GM23338 (cell line): ENCODE measurements around the gene FMO1.

Experiments
- EZH2 ChIP-seq: fragments of 200-600 bp; sonication (generic); IDR thresholded peaks from one replicate; pipeline ENCODE4 v1.8.0; 2017; ENCODE audit warnings: antibody characterized with exemption, mild to moderate bottlenecking, low read depth; ENCODE audit not compliant: unreplicated experiment
- JUNB ChIP-seq: IDR thresholded peaks from one replicate; pipeline ENCODE4 v1.6.1; 2016; ENCODE audit warnings: antibody characterized with exemption; ENCODE audit not compliant: unreplicated experiment
- POLR2AphosphoS5 ChIP-seq: IDR thresholded peaks from 2 replicates; pipeline ENCODE4 v1.6.1; 2016; ENCODE audit warnings: antibody characterized with exemption, low read depth
- TF ChIP-seq, protein P1 (sequence below), 2 experiments: fragments of 200-600 bp in 1 of 2; sonication (generic) in 1 of 2; conservative IDR thresholded peaks; 2 replicates each; pipeline versions ENCODE4 v1.5.1 to v1.6.1; 2016 to 2017; ENCODE audit warnings: antibody characterized with exemption in 2 of 2, low read depth in 2 of 2, mild to moderate bottlenecking in 2 of 2, moderate library complexity in 1 of 2
- TF ChIP-seq, protein P2 (sequence below): IDR thresholded peaks from one replicate; pipeline ENCODE4 v1.6.1; 2018; ENCODE audit warnings: antibody characterized with exemption; ENCODE audit not compliant: unreplicated experiment
- TF ChIP-seq, protein P3 (sequence below): IDR thresholded peaks from 2 replicates; pipeline ENCODE4 v1.6.1; 2016; ENCODE audit warnings: antibody characterized with exemption

DNA sequence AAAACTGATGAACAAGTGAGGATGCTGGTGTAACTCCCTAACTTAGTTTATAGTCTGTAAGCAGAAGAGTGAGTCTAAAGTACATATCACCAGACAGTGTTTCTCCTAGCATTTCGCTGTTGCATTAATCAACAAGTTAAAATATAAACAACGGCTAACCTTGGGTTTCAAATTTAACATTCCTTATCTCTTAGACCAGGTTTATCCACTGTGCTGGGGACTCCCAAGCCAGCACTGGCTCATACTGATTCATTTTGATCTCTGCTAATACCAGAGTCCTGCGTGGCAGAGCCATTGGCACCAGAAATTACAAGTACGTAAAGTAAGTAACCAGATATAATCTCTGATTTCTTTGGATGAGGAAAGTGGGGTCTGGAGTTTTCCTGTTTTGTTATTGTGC, at the start of gene FMO1:
- TF ChIP-seq, protein P1, sequence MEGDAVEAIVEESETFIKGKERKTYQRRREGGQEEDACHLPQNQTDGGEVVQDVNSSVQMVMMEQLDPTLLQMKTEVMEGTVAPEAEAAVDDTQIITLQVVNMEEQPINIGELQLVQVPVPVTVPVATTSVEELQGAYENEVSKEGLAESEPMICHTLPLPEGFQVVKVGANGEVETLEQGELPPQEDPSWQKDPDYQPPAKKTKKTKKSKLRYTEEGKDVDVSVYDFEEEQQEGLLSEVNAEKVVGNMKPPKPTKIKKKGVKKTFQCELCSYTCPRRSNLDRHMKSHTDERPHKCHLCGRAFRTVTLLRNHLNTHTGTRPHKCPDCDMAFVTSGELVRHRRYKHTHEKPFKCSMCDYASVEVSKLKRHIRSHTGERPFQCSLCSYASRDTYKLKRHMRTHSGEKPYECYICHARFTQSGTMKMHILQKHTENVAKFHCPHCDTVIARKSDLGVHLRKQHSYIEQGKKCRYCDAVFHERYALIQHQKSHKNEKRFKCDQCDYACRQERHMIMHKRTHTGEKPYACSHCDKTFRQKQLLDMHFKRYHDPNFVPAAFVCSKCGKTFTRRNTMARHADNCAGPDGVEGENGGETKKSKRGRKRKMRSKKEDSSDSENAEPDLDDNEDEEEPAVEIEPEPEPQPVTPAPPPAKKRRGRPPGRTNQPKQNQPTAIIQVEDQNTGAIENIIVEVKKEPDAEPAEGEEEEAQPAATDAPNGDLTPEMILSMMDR (conservative IDR thresholded peaks at IDR 0.05; ENCODE audit: low read depth in 2 of 2), result no peak
- TF ChIP-seq, protein P2, sequence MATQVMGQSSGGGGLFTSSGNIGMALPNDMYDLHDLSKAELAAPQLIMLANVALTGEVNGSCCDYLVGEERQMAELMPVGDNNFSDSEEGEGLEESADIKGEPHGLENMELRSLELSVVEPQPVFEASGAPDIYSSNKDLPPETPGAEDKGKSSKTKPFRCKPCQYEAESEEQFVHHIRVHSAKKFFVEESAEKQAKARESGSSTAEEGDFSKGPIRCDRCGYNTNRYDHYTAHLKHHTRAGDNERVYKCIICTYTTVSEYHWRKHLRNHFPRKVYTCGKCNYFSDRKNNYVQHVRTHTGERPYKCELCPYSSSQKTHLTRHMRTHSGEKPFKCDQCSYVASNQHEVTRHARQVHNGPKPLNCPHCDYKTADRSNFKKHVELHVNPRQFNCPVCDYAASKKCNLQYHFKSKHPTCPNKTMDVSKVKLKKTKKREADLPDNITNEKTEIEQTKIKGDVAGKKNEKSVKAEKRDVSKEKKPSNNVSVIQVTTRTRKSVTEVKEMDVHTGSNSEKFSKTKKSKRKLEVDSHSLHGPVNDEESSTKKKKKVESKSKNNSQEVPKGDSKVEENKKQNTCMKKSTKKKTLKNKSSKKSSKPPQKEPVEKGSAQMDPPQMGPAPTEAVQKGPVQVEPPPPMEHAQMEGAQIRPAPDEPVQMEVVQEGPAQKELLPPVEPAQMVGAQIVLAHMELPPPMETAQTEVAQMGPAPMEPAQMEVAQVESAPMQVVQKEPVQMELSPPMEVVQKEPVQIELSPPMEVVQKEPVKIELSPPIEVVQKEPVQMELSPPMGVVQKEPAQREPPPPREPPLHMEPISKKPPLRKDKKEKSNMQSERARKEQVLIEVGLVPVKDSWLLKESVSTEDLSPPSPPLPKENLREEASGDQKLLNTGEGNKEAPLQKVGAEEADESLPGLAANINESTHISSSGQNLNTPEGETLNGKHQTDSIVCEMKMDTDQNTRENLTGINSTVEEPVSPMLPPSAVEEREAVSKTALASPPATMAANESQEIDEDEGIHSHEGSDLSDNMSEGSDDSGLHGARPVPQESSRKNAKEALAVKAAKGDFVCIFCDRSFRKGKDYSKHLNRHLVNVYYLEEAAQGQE, result no peak
- TF ChIP-seq POLR2AphosphoS5 (no peak), EZH2 (no peak), JUNB (no peak)
- TF ChIP-seq, protein P3, sequence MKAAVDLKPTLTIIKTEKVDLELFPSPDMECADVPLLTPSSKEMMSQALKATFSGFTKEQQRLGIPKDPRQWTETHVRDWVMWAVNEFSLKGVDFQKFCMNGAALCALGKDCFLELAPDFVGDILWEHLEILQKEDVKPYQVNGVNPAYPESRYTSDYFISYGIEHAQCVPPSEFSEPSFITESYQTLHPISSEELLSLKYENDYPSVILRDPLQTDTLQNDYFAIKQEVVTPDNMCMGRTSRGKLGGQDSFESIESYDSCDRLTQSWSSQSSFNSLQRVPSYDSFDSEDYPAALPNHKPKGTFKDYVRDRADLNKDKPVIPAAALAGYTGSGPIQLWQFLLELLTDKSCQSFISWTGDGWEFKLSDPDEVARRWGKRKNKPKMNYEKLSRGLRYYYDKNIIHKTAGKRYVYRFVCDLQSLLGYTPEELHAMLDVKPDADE, result no peak
